ENCODE results near the gene CX3CL1. TPM values are rescaled to one million over a fixed set of nuclear protein-coding genes. Genes with fewer than 3 reads are reported as not detected.

CX3CL1 gene
- polyA plus RNA-seq, 1 experiment = 0.02 TPM

DNA sequence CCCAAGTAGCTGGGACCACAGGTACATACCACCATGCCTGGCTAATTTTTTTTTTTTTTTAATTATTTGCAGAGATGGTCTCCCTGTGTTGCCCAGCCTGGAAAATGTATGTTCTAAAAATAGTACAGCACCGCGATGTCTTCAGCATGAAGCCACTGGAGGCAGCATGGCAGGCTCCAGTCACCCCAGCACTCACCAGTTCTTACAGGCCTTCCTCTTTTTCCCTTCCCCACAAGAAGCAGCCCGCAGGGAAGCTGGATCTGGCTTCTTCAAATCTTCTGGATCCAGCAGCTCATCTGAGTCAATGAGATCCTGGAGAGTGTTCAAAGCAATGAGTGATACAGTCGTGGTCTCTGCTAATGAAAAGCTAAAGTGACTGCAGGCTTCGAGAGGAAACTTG lies 58.7 kb downstream of the CX3CL1 start:
- CTCF ChIA-PET = interaction anchor here (2.3 to 6.0 kb wide), 2 partner anchors 13 to 89 kb away, joined by 7 to 45 read pairs; no protein-coding TSS in a partner anchor
- POLR2A ChIA-PET = no interaction called here
- DNase-seq (ENCODE audit: low read depth) = no peak
- TF ChIP-seq, protein P1, sequence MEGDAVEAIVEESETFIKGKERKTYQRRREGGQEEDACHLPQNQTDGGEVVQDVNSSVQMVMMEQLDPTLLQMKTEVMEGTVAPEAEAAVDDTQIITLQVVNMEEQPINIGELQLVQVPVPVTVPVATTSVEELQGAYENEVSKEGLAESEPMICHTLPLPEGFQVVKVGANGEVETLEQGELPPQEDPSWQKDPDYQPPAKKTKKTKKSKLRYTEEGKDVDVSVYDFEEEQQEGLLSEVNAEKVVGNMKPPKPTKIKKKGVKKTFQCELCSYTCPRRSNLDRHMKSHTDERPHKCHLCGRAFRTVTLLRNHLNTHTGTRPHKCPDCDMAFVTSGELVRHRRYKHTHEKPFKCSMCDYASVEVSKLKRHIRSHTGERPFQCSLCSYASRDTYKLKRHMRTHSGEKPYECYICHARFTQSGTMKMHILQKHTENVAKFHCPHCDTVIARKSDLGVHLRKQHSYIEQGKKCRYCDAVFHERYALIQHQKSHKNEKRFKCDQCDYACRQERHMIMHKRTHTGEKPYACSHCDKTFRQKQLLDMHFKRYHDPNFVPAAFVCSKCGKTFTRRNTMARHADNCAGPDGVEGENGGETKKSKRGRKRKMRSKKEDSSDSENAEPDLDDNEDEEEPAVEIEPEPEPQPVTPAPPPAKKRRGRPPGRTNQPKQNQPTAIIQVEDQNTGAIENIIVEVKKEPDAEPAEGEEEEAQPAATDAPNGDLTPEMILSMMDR (IDR thresholded peaks at IDR 0.05; ENCODE audit: insufficient read depth, low read depth, low read length) = no peak
- H3K27me3 ChIP-seq (ENCODE audit: control insufficient read depth, insufficient read depth, low read length) = no peaks in the 10 kb centered on the region
- peaks cover 25% of the 10 kb centered on the region for H3K36me3 ChIP-seq (ENCODE audit: control insufficient read depth, insufficient read depth, low read length)
- H3K4me3 ChIP-seq (ENCODE audit: low read depth, low read length) = no peak overlapping the region

DNA sequence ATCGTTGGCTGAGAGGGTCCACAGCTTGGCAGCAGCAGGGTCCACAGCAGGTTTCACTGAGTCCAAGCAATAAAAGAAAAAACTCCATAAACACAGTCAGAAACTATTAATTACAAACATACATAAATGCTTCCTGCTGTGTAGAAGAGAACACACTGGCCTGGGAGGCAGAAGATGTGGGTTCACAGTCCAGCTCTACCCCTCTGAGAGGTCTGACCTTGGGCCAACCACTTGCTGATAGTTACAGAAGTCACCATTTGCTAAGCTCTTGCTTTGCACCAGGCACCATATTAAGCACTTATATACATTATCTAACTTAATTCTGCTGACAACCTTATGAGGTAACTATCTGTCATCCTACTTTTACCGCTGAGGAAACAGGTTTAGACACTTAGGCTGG lies 60.2 kb downstream of the CX3CL1 start:
- Histone ChIP-seq H3K36me3 (ENCODE audit: control insufficient read depth, insufficient read depth, low read length) (peaks cover 24% of the 10 kb centered on the region), H3K27me3 (ENCODE audit: control insufficient read depth, insufficient read depth, low read length) (no peaks in the 10 kb centered on the region), H3K4me3 (ENCODE audit: low read depth, low read length) (no peak overlapping the region)
- ChIA-PET POLR2A (no interaction called here), CTCF (interaction anchor here (1.0 to 6.0 kb wide), 3 partner anchors 9 to 15 kb away, joined by 3 to 45 read pairs (median 22); no protein-coding TSS in a partner anchor)
- DNase-seq (ENCODE audit: low read depth) = no peak
- TF ChIP-seq, protein P1 (IDR thresholded peaks at IDR 0.05; ENCODE audit: insufficient read depth, low read depth, low read length) = no peak

DNA sequence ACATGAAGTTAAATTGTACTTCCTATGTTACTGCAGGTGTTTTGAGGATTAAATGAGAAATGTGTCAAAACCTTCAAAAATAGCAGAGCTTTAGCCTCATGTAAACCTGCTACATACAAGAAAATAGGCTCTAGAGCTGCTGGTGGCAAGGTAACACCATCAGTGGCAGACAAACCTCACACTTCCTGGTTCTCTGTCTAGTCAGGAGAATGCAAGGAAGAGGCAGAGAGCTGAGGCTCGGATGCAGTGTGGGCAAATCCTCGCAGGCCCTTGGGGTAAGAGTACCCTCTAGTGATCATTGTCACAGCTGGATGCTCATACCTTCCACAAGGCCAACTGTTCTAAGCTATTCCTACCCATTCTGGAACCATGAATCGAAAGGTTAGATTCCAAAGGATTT lies 60.7 kb downstream of the CX3CL1 start:
- ChIA-PET CTCF (interaction anchor here (0.7 to 6.0 kb wide), 5 partner anchors 10 to 86 kb away, joined by 3 to 45 read pairs (median 5); partner anchors contain the start of gene POLR2C), POLR2A (no interaction called here)
- H3K27me3 ChIP-seq (ENCODE audit: control insufficient read depth, insufficient read depth, low read length) = no peaks in the 10 kb centered on the region

DNA sequence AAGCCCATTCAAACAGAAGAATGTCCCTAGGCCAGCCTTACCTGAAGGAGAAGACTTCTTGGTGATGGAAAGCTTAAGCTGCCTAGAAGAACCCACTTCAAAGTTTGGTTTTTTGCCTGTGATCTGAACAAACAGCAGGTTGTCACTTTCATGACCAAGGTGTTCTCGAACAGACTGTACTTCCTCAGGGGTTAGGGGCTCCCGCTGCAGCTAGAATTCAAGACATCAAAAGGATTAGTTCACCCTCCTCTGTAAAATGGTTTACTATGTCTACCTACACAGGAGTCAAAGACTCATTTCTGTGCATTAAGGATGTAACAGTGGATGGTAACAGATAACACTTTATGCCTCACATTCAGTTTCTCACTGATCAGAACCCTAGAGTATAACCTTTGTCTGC lies 61.7 kb downstream of the CX3CL1 start:
- no peak overlapping the region for H3K4me3 ChIP-seq (ENCODE audit: low read depth, low read length)
- POLR2A ChIA-PET = no interaction called here
- H3K36me3 ChIP-seq (ENCODE audit: control insufficient read depth, insufficient read depth, low read length) = peaks cover 20% of the 10 kb centered on the region
- no peaks in the 10 kb centered on the region for H3K27me3 ChIP-seq (ENCODE audit: control insufficient read depth, insufficient read depth, low read length)
- CTCF ChIA-PET = interaction anchor here (1.5 to 6.0 kb wide), 4 partner anchors 11 to 85 kb away, joined by 4 to 45 read pairs (median 14); partner anchors contain the start of gene POLR2C
- TF ChIP-seq, protein P1 (IDR thresholded peaks at IDR 0.05; ENCODE audit: insufficient read depth, low read depth, low read length) = no peak
- no peak for DNase-seq (ENCODE audit: low read depth)

More for the DNA sequence above, 60.7 kb downstream of the CX3CL1 start:
- DNase-seq (ENCODE audit: low read depth) = no peak
- Histone ChIP-seq H3K4me3 (ENCODE audit: low read depth, low read length) (no peak overlapping the region), H3K36me3 (ENCODE audit: control insufficient read depth, insufficient read depth, low read length) (peaks cover 24% of the 10 kb centered on the region)
- TF ChIP-seq, protein P1 (IDR thresholded peaks at IDR 0.05; ENCODE audit: insufficient read depth, low read depth, low read length) = no peak

Small RNAs within 50 kb of the gene (small RNA-seq; reads per million reads assigned to genes)
- not detected for gene AC108081.1 (ENCODE audit: insufficient read length, low read depth, low replicate concordance)

Other genes starting within 250 kb of the CX3CL1 start
- 68.5 and 96.5 TPM in 2 replicates for gene PSME3IP1, start 186.5 kb upstream of the CX3CL1 start, polyA plus RNA-seq (2011; rRNA removed)
- gene RSPRY1, start 186.2 kb upstream of the CX3CL1 start, polyA plus RNA-seq (2011; rRNA removed) = 29.7 and 35.3 TPM in 2 replicates
- 69.5 and 94.8 TPM in 2 replicates for gene ARL2BP, start 127.2 kb upstream of the CX3CL1 start, polyA plus RNA-seq (2011; rRNA removed)
- gene PLLP, start 87.8 kb upstream of the CX3CL1 start, polyA plus RNA-seq (2011; rRNA removed) = 0.02 and 0.09 TPM in 2 replicates
- gene CCL22, start 13.7 kb upstream of the CX3CL1 start, polyA plus RNA-seq (2011; rRNA removed) = not detected in 2 replicates
- not detected in 2 replicates for gene CCL17, start 32.3 kb downstream of the CX3CL1 start, polyA plus RNA-seq (2011; rRNA removed)
- 51.6 and 55.3 TPM in 2 replicates for gene CIAPIN1, start 74.9 kb downstream of the CX3CL1 start, polyA plus RNA-seq (2011; rRNA removed)
- 62.7 and 69.5 TPM in 2 replicates for gene COQ9, start 75.0 kb downstream of the CX3CL1 start, polyA plus RNA-seq (2011; rRNA removed)
- 127 and 176 TPM in 2 replicates for gene POLR2C, start 90.2 kb downstream of the CX3CL1 start, polyA plus RNA-seq (2011; rRNA removed)
- gene DOK4, start 114.0 kb downstream of the CX3CL1 start, polyA plus RNA-seq (2011; rRNA removed) = 28.3 and 40.0 TPM in 2 replicates
- gene CCDC102A, start 164.1 kb downstream of the CX3CL1 start, polyA plus RNA-seq (2011; rRNA removed) = 8.2 and 13.6 TPM in 2 replicates
- gene ADGRG5, start 170.2 kb downstream of the CX3CL1 start, polyA plus RNA-seq (2011; rRNA removed) = not detected in 2 replicates

All from BJ (cell line).